ENCODE measurements around the gene ANKDD1B.

- TF ChIP-seq POLR2AphosphoS5 (IDR thresholded peaks at IDR 0.05; ENCODE audit: low read depth, low read length) (no peak), TCF7L2 (IDR thresholded peaks at IDR 0.05; ENCODE audit: low read depth, low read length) (no peak)
Measured at GRCh38 chr5:75584641-75585040, 26.6 kb upstream of the ANKDD1B start.

Data from Panc1 (cell line).